HG02973 (cell line): ENCODE data around the gene TPRX2.
"Not testable (repeated sequence)": the region's sequence is repeated elsewhere in the genome, so short reads cannot be mapped to it uniquely, and the experiment has no call there.

ENCODE experiments used
- ATAC-seq: cut with Tn5 transposase; IDR thresholded peaks from one replicate; pipeline ENCODE4 v1.9.1; 2021; ENCODE audit warnings: moderate library complexity; ENCODE audit not compliant: unreplicated experiment

TPRX2 gene

GRCh38 chr19:47860602-47861297 lies 1.7 kb downstream of the TPRX2 start:
- no peak for ATAC-seq

- no peak for ATAC-seq
Measured at GRCh38 chr19:47861630-47862029, 2.6 kb downstream of the TPRX2 start.

GRCh38 chr19:47863514-47863936 lies 4.5 kb downstream of the TPRX2 start:
- no peak for ATAC-seq

GRCh38 chr19:47865166-47865565 lies 6.1 kb downstream of the TPRX2 start:
- no peak for ATAC-seq

GRCh38 chr19:47878906-47879305 lies 19.9 kb downstream of the TPRX2 start:
- no peak for ATAC-seq

- ATAC-seq, result not testable (repeated sequence)
Measured at GRCh38 chr19:47879385-47879784, 20.4 kb downstream of the TPRX2 start.

GRCh38 chr19:47881757-47882156 lies 22.7 kb downstream of the TPRX2 start:
- ATAC-seq, result no peak

- ATAC-seq, result no peak
Measured at GRCh38 chr19:47882890-47883289, 23.9 kb downstream of the TPRX2 start.

GRCh38 chr19:47885067-47885463 lies 26.0 kb downstream of the TPRX2 start:
- ATAC-seq, result no peak

- no peak for ATAC-seq
Measured at GRCh38 chr19:47886010-47886559, 27.1 kb downstream of the TPRX2 start, which contains the start of gene SULT2A1. Gene SULT2A1, minus strand, starts transcription at chr19:47886315. Its CDS starts 58 bp downstream, at chr19:47886257.

- ATAC-seq, result no peak
Measured at GRCh38 chr19:47890865-47891621, 32.0 kb downstream of the TPRX2 start.

- no peak for ATAC-seq
Measured at GRCh38 chr19:47891622-47891922, 32.5 kb downstream of the TPRX2 start.

GRCh38 chr19:47891923-47892666 lies 33.1 kb downstream of the TPRX2 start:
- no peak for ATAC-seq

- ATAC-seq, result no peak
Measured at GRCh38 chr19:47895165-47895782, 36.2 kb downstream of the TPRX2 start.

GRCh38 chr19:47896019-47896418 lies 37.0 kb downstream of the TPRX2 start:
- ATAC-seq, result no peak

GRCh38 chr19:47896773-47897172 lies 37.7 kb downstream of the TPRX2 start:
- ATAC-seq, result no peak

- ATAC-seq, result no peak
Measured at GRCh38 chr19:47897861-47898260, 38.8 kb downstream of the TPRX2 start.

- ATAC-seq, result no peak
Measured at GRCh38 chr19:47899335-47899734, 40.3 kb downstream of the TPRX2 start.

GRCh38 chr19:47901370-47901769 lies 42.3 kb downstream of the TPRX2 start:
- ATAC-seq, result no peak

- not testable (repeated sequence) for ATAC-seq
Measured at GRCh38 chr19:47909350-47909749, 50.3 kb downstream of the TPRX2 start.

- not testable (repeated sequence) for ATAC-seq
Measured at GRCh38 chr19:47910191-47910590, 51.2 kb downstream of the TPRX2 start.
